Natural killer cell (primary cell): ENCODE measurements around the gene ATP1A3. TPM values are rescaled to one million over a fixed set of nuclear protein-coding genes. Genes with fewer than 3 reads are reported as not detected.
A peak's percentile ranks its signal among the peaks of the same experiment; 100 is the strongest.

Experiments used
- ATAC-seq, 3 donors: fragments of 150-1000 bp in 2 of 3; fragments of 200-7000 bp in 1 of 3; cut with Tn5 transposase; 1 replicate in 1 of 3; 2 replicates in 2 of 3; pipeline ENCODE4 v1.10.0; 2021; ENCODE audit warnings: mild to moderate bottlenecking in 2 of 3, moderate library complexity in 2 of 3
- DNase-seq, 2 donors: peaks; one replicate each; pipeline versions ENCODE4 v3.0.0 to v3.0.0-alpha.2; 2013 to 2021; ENCODE audit warnings: mixed read lengths in 1 of 2
- H3K27ac ChIP-seq: one replicate; pipeline ENCODE4 v1.5.1; 2013; ENCODE audit warnings: mild to moderate bottlenecking, low read length
- H3K27me3 ChIP-seq: one replicate; pipeline ENCODE4 v1.6.1; 2013; ENCODE audit warnings: low read length; ENCODE audit not compliant: control insufficient read depth, insufficient read depth
- H3K36me3 ChIP-seq: one replicate; pipeline ENCODE4 v1.6.1; 2013; ENCODE audit warnings: low read length; ENCODE audit not compliant: control insufficient read depth, insufficient read depth
- H3K4me1 ChIP-seq: one replicate; pipeline ENCODE4 v1.6.1; 2013; ENCODE audit warnings: low read length; ENCODE audit not compliant: control insufficient read depth, insufficient read depth
- H3K4me3 ChIP-seq: one replicate; pipeline ENCODE4 v1.5.1; 2013; ENCODE audit warnings: low read length
- H3K9me3 ChIP-seq: one replicate; pipeline ENCODE4 v1.6.1; 2013; ENCODE audit warnings: low read length; ENCODE audit not compliant: control insufficient read depth, insufficient read depth
- H3K27ac Mint-ChIP-seq, 2 donors: one replicate each; pipeline ENCODE4 v1.8.0; 2022; ENCODE audit warnings: mild to moderate bottlenecking in 2 of 2, mixed read lengths in 2 of 2, moderate library complexity in 1 of 2
- H3K27me3 Mint-ChIP-seq, 2 donors: one replicate each; pipeline ENCODE4 v1.8.0; 2022; ENCODE audit warnings: low read depth in 2 of 2, mixed read lengths in 2 of 2
- H3K36me3 Mint-ChIP-seq: one replicate; pipeline ENCODE4 v1.8.0; 2022; ENCODE audit warnings: mixed read lengths
- H3K4me1 Mint-ChIP-seq, 2 donors: one replicate each; pipeline ENCODE4 v1.8.0; 2022; ENCODE audit warnings: mixed read lengths in 2 of 2
- H3K4me3 Mint-ChIP-seq: one replicate; pipeline ENCODE4 v1.8.0; 2022; ENCODE audit warnings: mild to moderate bottlenecking, moderate library complexity, mixed read lengths
- H3K9me3 Mint-ChIP-seq, 2 donors: one replicate each; pipeline ENCODE4 v1.8.0; 2022; ENCODE audit warnings: mixed read lengths in 2 of 2
- WGBS: methylation state at CpG from one replicate; pipeline ENCODE4 v1.1.7; 2013; ENCODE audit warnings: missing lambda C conversion rate; ENCODE audit not compliant: insufficient coverage; 5-methylcytosine and 5-hydroxymethylcytosine counted together
- intact Hi-C: fragments of 100-400 bp; cut with micrococcal nuclease; formaldehyde crosslinking; loops from one replicate; pipeline ENCODE4 v1.14.2; 2022
- total RNA-seq, 4 donors: library from RNA; stranded (reverse); fragments of 120-200 nt in 1 of 4; gene quantifications; one replicate each; pipeline versions ENCODE4 v1.2.3 to v1.2.4, GENCODE V29; 2013 to 2022
- TF ChIP-seq, protein P1 (sequence below): fragments of 200-600 bp; IDR thresholded peaks from one replicate; pipeline ENCODE4 v1.8.0; 2022; ENCODE audit warnings: antibody characterized with exemption

The ATP1A3 gene
- total RNA-seq, 3 donors from 2014 or later (not counting 1 experiment from before 2014, with no cell fraction given) = 13.5 to 18.2 (median 14.0) TPM

- no peaks in the 10 kb centered on the region for H3K4me1 ChIP-seq
- H3K4me3 Mint-ChIP-seq = no peak overlapping the region
- H3K4me3 ChIP-seq = no peak overlapping the region
- H3K27ac ChIP-seq = no peak overlapping the region
- DNase-seq (no peak), ATAC-seq (no peak)
- WGBS = 87% methylated on average over 20 of the region's 21 CpGs
- H3K9me3 Mint-ChIP-seq = no peaks in the 10 kb centered on the region
- H3K27me3 Mint-ChIP-seq = peaks cover 40 to 48% of the 10 kb centered on the region in 2 donors
- H3K27ac Mint-ChIP-seq = no peak overlapping the region
- no peaks in the 10 kb centered on the region for H3K9me3 ChIP-seq
- H3K4me1 Mint-ChIP-seq = peaks cover 0 to 5% of the 10 kb centered on the region in 2 donors
- peaks cover 4% of the 10 kb centered on the region for H3K27me3 ChIP-seq
- no peaks in the 10 kb centered on the region for H3K36me3 ChIP-seq
- intact Hi-C loops = no loop called here
- H3K36me3 Mint-ChIP-seq = no peaks in the 10 kb centered on the region
- TF ChIP-seq, protein P1, sequence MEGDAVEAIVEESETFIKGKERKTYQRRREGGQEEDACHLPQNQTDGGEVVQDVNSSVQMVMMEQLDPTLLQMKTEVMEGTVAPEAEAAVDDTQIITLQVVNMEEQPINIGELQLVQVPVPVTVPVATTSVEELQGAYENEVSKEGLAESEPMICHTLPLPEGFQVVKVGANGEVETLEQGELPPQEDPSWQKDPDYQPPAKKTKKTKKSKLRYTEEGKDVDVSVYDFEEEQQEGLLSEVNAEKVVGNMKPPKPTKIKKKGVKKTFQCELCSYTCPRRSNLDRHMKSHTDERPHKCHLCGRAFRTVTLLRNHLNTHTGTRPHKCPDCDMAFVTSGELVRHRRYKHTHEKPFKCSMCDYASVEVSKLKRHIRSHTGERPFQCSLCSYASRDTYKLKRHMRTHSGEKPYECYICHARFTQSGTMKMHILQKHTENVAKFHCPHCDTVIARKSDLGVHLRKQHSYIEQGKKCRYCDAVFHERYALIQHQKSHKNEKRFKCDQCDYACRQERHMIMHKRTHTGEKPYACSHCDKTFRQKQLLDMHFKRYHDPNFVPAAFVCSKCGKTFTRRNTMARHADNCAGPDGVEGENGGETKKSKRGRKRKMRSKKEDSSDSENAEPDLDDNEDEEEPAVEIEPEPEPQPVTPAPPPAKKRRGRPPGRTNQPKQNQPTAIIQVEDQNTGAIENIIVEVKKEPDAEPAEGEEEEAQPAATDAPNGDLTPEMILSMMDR = no peak
Observed at GRCh38 chr19:42003506-42004294, 9.7 kb upstream of the ATP1A3 start.

- no peaks in the 10 kb centered on the region for H3K36me3 ChIP-seq
- H3K4me3 ChIP-seq = no peak overlapping the region
- no peak overlapping the region for H3K27ac ChIP-seq
- no peak overlapping the region for H3K27ac Mint-ChIP-seq
- H3K36me3 Mint-ChIP-seq = no peaks in the 10 kb centered on the region
- H3K4me3 Mint-ChIP-seq = no peak overlapping the region
- DNase-seq = no peak
- intact Hi-C loops = no loop called here
- no peaks in the 10 kb centered on the region for H3K9me3 Mint-ChIP-seq
- no peaks in the 10 kb centered on the region for H3K9me3 ChIP-seq
- H3K4me1 Mint-ChIP-seq = peaks cover 4 to 27% of the 10 kb centered on the region in 2 donors
- peaks cover 23% of the 10 kb centered on the region for H3K27me3 ChIP-seq
- 92% methylated on average over 7 of the region's 7 CpGs for WGBS
- TF ChIP-seq, protein P1 = no peak
- peaks cover 54 to 65% of the 10 kb centered on the region in 2 donors for H3K27me3 Mint-ChIP-seq
- peaks cover 11% of the 10 kb centered on the region for H3K4me1 ChIP-seq
- no peak for ATAC-seq
Observed at GRCh38 chr19:41999878-42000208, 5.8 kb upstream of the ATP1A3 start.

- peaks cover 7 to 31% of the 10 kb centered on the region in 2 donors for H3K4me1 Mint-ChIP-seq
- ATAC-seq (no peak), DNase-seq (peak in 1 of 2 donors; percentile 40)
- H3K9me3 Mint-ChIP-seq = no peaks in the 10 kb centered on the region
- Histone ChIP-seq H3K36me3 (no peaks in the 10 kb centered on the region), H3K4me1 (peaks cover 17% of the 10 kb centered on the region), H3K4me3 (no peak overlapping the region), H3K27ac (no peak overlapping the region), H3K9me3 (no peaks in the 10 kb centered on the region), H3K27me3 (peaks cover 23% of the 10 kb centered on the region)
- no peaks in the 10 kb centered on the region for H3K36me3 Mint-ChIP-seq
- intact Hi-C loops = no loop called here
- TF ChIP-seq, protein P1 = no peak
- H3K27ac Mint-ChIP-seq = no peak overlapping the region
- WGBS = 22% methylated on average over 55 of the region's 55 CpGs
- peaks cover 54 to 65% of the 10 kb centered on the region in 2 donors for H3K27me3 Mint-ChIP-seq
- H3K4me3 Mint-ChIP-seq = no peak overlapping the region
Observed at GRCh38 chr19:41999071-41999877, 5.2 kb upstream of the ATP1A3 start.
